ENCODE measurements around the gene PTCD1. TPM values are rescaled to one million over a fixed set of nuclear protein-coding genes. Genes with fewer than 3 reads are reported as not detected.

Gene PTCD1
- total RNA-seq (2021): 8.4 and 11.8 TPM in 2 replicates
- percentile 54 among the genes with signal in this experiment for Bru-seq, nascent RNA
- BruChase-seq, experiment 1, labeled RNA remaining after a 2-hour chase: percentile 63 among the genes with signal in this experiment
- BruChase-seq, experiment 2, labeled RNA remaining after a 6-hour chase: percentile 64 among the genes with signal in this experiment
- long read RNA-seq, full-length matches to known transcripts: 54 of 78 reads
- long read RNA-seq, partial matches to known transcripts: 6 of 78 reads
- long read RNA-seq, other reads (novel, unspliced or antisense): 18 of 78 reads

- Histone ChIP-seq H3K4me3 (ENCODE audit: low read depth, low read length, poor library complexity, severe bottlenecking) (peak within 1 kb of the TSS; percentile 89), H3K27ac (ENCODE audit: low read depth, low read length, poor library complexity, severe bottlenecking) (peak within 1 kb of the TSS; percentile 92), H3K36me3 (ENCODE audit: insufficient read depth, low read length, poor library complexity, severe bottlenecking) (peaks cover 35% of the 10 kb centered on the region), H3K9me3 (ENCODE audit: low read depth, low read length, poor library complexity, severe bottlenecking) (no peaks in the 10 kb centered on the region), H3K4me1 (ENCODE audit: insufficient read depth, low read length, poor library complexity, severe bottlenecking) (peaks cover 15% of the 10 kb centered on the region), H3K27me3 (replicated peaks; ENCODE audit: insufficient read depth, low read depth, low read length, poor library complexity) (no peaks in the 10 kb centered on the region)
- DNase-seq (ENCODE audit: low spot score): peak; percentile 98
- intact Hi-C loops (cut with micrococcal nuclease; ENCODE audit: unreplicated experiment): no loop called here
- CTCF ChIA-PET: interaction anchor here (0.7 kb wide), 1 partner anchor 11 kb away, joined by 3 read pairs; no protein-coding TSS in a partner anchor
- POLR2A ChIA-PET (ENCODE audit: low non-redundant PET): interaction anchor here (0.6 kb wide), 1 partner anchor 989 kb away, joined by 3 read pairs; the partner anchor contains the start of gene ZCWPW1
- TF ChIP-seq CTCF (conservative IDR thresholded peaks at IDR 0.05; ENCODE audit: low read depth, low read length) (no peak), EZH2 (IDR thresholded peaks at IDR 0.05; ENCODE audit: borderline replicate concordance, low read depth, low read length, poor library complexity, severe bottlenecking) (no peak)
- no TSS peak for BruUV-seq (replicated peaks)
Observed at GRCh38 chr7:99438573-99439480, at the start of gene PTCD1, which contains the start of gene CPSF4. Gene PTCD1, minus strand, starts transcription at chr7:99438798. Its CDS starts 3,556 bp downstream, at chr7:99435242. Gene CPSF4, plus strand, starts transcription at chr7:99438943. Its CDS starts 140 bp downstream, at chr7:99439083.

GRCh38 chr7:99485094-99485493, 46.5 kb upstream of the PTCD1 start:
- no TSS peak for BruUV-seq (replicated peaks)
- H3K27ac ChIP-seq (ENCODE audit: low read depth, low read length, poor library complexity, severe bottlenecking): no peak overlapping the region
- TF ChIP-seq EZH2 (IDR thresholded peaks at IDR 0.05; ENCODE audit: borderline replicate concordance, low read depth, low read length, poor library complexity, severe bottlenecking): no peak
- no peak for TF ChIP-seq CTCF (conservative IDR thresholded peaks at IDR 0.05; ENCODE audit: low read depth, low read length)
- intact Hi-C loops (cut with micrococcal nuclease; ENCODE audit: unreplicated experiment): no loop called here
- POLR2A ChIA-PET (ENCODE audit: low non-redundant PET): no interaction called here
- CTCF ChIA-PET: no interaction called here
- peaks cover 10% of the 10 kb centered on the region for H3K36me3 ChIP-seq (ENCODE audit: insufficient read depth, low read length, poor library complexity, severe bottlenecking)
- no peak overlapping the region for H3K4me3 ChIP-seq (ENCODE audit: low read depth, low read length, poor library complexity, severe bottlenecking)
- no peaks in the 10 kb centered on the region for H3K9me3 ChIP-seq (ENCODE audit: low read depth, low read length, poor library complexity, severe bottlenecking)
- H3K27me3 ChIP-seq (replicated peaks; ENCODE audit: insufficient read depth, low read depth, low read length, poor library complexity): no peaks in the 10 kb centered on the region
- H3K4me1 ChIP-seq (ENCODE audit: insufficient read depth, low read length, poor library complexity, severe bottlenecking): no peaks in the 10 kb centered on the region
- DNase-seq (ENCODE audit: low spot score): no peak

- no peak for DNase-seq (ENCODE audit: low spot score)
- CTCF ChIA-PET: no interaction called here
- Histone ChIP-seq H3K27ac (ENCODE audit: low read depth, low read length, poor library complexity, severe bottlenecking) (no peak overlapping the region), H3K4me1 (ENCODE audit: insufficient read depth, low read length, poor library complexity, severe bottlenecking) (peaks cover 4% of the 10 kb centered on the region), H3K36me3 (ENCODE audit: insufficient read depth, low read length, poor library complexity, severe bottlenecking) (peaks cover 21% of the 10 kb centered on the region), H3K4me3 (ENCODE audit: low read depth, low read length, poor library complexity, severe bottlenecking) (no peak overlapping the region), H3K9me3 (ENCODE audit: low read depth, low read length, poor library complexity, severe bottlenecking) (no peaks in the 10 kb centered on the region), H3K27me3 (replicated peaks; ENCODE audit: insufficient read depth, low read depth, low read length, poor library complexity) (no peaks in the 10 kb centered on the region)
- no TSS peak for BruUV-seq (replicated peaks)
- POLR2A ChIA-PET (ENCODE audit: low non-redundant PET): no interaction called here
- no peak for TF ChIP-seq EZH2 (IDR thresholded peaks at IDR 0.05; ENCODE audit: borderline replicate concordance, low read depth, low read length, poor library complexity, severe bottlenecking)
- no peak for TF ChIP-seq CTCF (conservative IDR thresholded peaks at IDR 0.05; ENCODE audit: low read depth, low read length)
- intact Hi-C loops (cut with micrococcal nuclease; ENCODE audit: unreplicated experiment): no loop called here
Observed at GRCh38 chr7:99478464-99479440, 40.2 kb upstream of the PTCD1 start.

All from A673 (cell line).